Stimulated activated CD4-positive, alpha-beta T cell treated with anti-CD3 and anti-CD28 coated beads, Interleukin-1b, Interleukin-23, amount 100 ng/mL, for 4 hours (primary cell): Measurements from ENCODE around the gene ACSM5.
"Not testable (repeated sequence)": the region's sequence is repeated elsewhere in the genome, so short reads cannot be mapped to it uniquely, and the experiment has no call there.

ENCODE experiments used
- DNase-seq, 2 donors: peaks; one replicate each; pipeline ENCODE4 v3.0.0-alpha.2; 2020; ENCODE audit warnings: low read depth in 2 of 2

The ACSM5 gene

GRCh38 chr16:20446652-20447393, 37.5 kb downstream of the ACSM5 start:
- not testable (repeated sequence) for DNase-seq

GRCh38 chr16:20451364-20451763, 42.0 kb downstream of the ACSM5 start, which contains the start of gene ACSM2A:
TSS of gene ACSM2A (plus strand) at chr16:20451521. CDS start at chr16:20460115, 8,594 bp downstream.
- not testable (repeated sequence) for DNase-seq

- not testable (repeated sequence) for DNase-seq
Observed at GRCh38 chr16:20453633-20454032, 44.3 kb downstream of the ACSM5 start.

DNA sequence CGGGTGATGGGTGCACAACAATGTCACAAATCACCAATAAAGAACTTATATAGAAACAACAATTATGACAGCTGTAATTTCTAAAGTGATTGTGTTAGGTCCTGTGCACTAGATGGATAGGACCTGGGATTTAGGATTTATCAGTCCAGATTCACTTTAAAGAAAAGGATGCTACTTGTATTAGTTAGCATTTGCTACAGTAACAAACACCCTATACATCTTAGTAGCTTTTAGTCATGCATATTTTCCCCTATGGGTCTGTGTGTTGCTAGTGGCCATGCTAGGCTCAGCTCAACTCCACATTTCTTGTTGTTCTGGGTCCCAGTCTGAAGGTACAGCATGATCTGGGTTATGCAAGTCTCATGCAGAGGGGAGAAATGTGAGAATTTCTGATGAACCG, 49.9 kb downstream of the ACSM5 start:
- not testable (repeated sequence) for DNase-seq

DNA sequence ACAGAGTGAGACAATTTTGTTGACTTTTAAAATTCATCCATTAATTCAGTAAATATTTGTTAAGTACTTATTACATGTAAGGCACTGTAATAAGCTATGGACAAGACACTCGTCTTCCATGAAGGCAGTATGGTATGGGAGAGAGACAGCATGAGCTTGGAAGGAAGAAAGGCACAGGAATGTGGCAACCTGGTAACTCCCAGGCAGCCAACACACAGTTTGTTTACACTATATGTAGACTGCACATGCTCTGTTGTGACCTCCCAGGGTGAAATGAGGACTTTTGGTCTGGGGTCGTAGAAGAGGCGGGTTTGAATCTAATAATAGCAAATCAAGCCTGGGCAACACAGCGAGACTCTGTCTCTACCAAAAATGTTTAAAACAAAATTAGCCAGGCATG, 51.0 kb downstream of the ACSM5 start:
- not testable (repeated sequence) for DNase-seq

DNA sequence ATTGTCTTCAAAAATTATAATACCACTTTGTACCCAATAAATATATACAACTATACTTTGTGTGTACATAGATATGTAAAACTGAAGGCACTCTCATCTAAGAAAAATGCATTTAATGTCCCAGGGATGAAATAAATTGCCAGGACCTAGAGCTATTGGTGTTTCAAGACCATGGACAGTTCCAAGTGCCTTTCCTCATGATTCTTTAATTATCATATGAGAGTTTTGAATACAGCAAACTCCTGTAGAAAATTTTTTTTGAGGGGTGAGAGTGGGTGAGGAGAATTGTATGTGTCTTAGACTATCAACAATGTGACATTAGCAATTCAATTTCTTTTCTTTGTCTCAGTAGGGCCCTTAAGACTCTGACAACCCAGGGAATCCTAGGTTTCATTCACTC, 59.6 kb downstream of the ACSM5 start:
- DNase-seq: not testable (repeated sequence)

- DNase-seq: not testable (repeated sequence)
Observed at GRCh38 chr16:20469930-20470329, 60.6 kb downstream of the ACSM5 start.

- DNase-seq: not testable (repeated sequence)
Observed at GRCh38 chr16:20470732-20471131, 61.4 kb downstream of the ACSM5 start.

DNA sequence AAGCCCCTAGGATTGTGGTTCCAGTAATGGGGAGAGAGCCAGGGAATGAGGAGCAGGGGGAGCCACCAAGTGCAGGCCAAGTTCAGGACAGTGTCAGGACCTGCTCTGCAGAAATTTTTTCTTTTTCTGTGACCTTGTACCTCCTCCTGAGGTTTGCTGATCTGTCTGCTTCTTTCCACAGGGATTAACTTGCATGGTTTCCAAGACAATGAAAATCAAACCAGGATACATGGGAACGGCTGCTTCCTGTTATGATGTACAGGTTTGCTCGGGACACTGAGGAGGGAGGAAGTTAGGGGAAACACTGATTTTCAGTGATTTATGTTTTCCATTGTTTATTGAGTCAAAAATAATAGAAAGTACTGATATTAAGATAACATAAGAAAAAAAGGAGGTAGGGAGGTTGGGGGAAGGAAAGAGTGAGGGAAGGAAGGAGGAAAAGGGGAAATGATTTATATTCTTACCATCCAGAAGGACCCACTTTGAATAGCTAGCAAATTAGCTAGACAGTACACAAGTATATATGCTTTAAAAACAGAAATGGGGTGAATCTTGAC, 67.9 kb downstream of the ACSM5 start:
- not testable (repeated sequence) for DNase-seq

DNA sequence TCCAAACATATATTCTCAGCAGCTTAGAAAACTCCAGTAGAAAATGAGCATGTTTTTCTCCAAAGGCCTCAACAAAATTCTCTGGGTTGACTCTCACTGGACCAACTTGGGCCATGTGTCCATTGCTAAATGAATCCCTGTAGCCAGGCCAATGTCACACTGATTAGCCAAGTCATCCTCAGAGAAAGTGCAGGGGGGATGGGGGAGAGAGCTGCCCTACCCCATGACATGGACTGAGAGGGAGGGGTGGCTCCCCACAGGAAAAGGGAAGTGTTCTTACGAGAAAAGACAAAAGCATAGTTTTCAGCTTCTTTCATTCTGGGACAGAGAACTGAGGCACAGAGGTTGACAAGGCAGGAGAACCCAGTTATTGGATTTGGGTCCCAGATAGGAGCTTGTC, 74.7 kb downstream of the ACSM5 start:
- DNase-seq: not testable (repeated sequence)

GRCh38 chr16:20484726-20485125, 75.4 kb downstream of the ACSM5 start:
- DNase-seq: no peak

GRCh38 chr16:20485408-20485807, 76.1 kb downstream of the ACSM5 start:
- DNase-seq: no peak
